Activated naive CD8-positive, alpha-beta T cell (primary cell): ENCODE measurements around the gene EPS8.

Experiments
- H3K27ac Mint-ChIP-seq: one replicate; pipeline ENCODE4 v1.8.0; 2021; ENCODE audit warnings: mixed read lengths
- H3K27me3 Mint-ChIP-seq: one replicate; pipeline ENCODE4 v1.8.0; 2021; ENCODE audit warnings: mixed read lengths
- H3K36me3 Mint-ChIP-seq: one replicate; pipeline ENCODE4 v1.8.0; 2021; ENCODE audit warnings: mixed read lengths
- H3K4me1 Mint-ChIP-seq: one replicate; pipeline ENCODE4 v1.8.0; 2021; ENCODE audit warnings: low read depth, mixed read lengths
- H3K4me3 Mint-ChIP-seq: one replicate; pipeline ENCODE4 v1.8.0; 2021; ENCODE audit warnings: mild to moderate bottlenecking, mixed read lengths
- H3K9me3 Mint-ChIP-seq: one replicate; pipeline ENCODE4 v1.8.0; 2021; ENCODE audit warnings: low read depth, mixed read lengths

Gene EPS8

DNA sequence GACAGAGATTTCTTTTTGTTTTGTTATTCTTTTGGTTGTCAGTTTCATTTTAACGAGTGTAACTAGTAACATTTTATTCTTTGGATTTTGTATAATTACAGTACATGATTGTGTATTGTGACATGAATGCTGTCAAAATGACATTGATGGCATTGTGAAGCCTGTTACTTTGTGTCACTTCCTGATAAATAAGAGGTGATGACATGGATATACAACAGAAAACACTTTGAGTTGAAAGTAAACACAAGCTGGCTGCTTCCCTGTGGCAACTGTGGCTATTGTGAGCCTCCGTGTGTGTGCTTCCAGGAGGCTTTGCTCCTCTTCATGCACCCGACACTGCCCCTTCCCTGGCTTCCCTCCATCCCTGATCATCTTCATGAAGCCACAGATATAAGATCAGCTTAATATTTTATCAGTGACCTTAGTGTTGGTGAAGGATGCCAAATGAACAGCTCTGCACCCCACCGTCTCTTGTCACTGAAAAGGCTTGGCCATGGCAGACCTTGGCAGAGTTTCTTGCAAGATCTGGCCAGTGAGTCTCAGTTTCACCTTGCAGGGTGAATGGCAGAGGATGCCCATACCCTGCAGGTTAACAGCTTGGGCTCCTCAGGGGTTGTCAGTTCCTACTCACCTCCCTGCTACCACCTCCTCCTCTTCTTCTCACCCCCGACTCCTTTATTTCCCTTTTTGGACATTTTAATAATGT is 191.9 kb downstream of the EPS8 start:
- H3K9me3 Mint-ChIP-seq = no peaks in the 10 kb centered on the region
- peaks cover 4% of the 10 kb centered on the region for H3K27me3 Mint-ChIP-seq
- H3K4me1 Mint-ChIP-seq = no peaks in the 10 kb centered on the region
- no peak overlapping the region for H3K27ac Mint-ChIP-seq
- no peak overlapping the region for H3K4me3 Mint-ChIP-seq
- peaks cover 4% of the 10 kb centered on the region for H3K36me3 Mint-ChIP-seq

DNA sequence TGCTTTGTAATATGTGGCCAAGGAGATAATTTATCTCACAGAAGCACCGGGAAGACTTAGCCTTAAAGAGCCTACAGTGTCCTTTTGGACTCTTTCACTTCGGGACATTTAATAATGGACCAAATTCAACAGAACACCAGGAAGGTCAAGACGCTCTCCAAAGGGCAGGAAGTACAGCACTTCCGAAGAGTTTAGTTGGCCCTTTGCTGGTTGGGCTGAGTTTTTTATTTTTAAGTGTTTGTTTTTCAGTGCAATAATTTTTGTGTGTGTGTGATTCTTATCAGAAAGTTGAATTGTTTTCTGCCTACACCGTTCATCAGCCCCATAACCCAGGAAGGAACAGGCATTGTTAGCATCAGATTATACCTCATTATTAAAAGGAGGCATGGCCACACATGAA is 193.0 kb downstream of the EPS8 start:
- peaks cover 4% of the 10 kb centered on the region for H3K36me3 Mint-ChIP-seq
- H3K4me1 Mint-ChIP-seq = no peaks in the 10 kb centered on the region
- H3K9me3 Mint-ChIP-seq = no peaks in the 10 kb centered on the region
- H3K27me3 Mint-ChIP-seq = peaks cover 3% of the 10 kb centered on the region
- no peak overlapping the region for H3K27ac Mint-ChIP-seq
- no peak overlapping the region for H3K4me3 Mint-ChIP-seq

GRCh38 chr12:15592934-15593333 is 196.3 kb downstream of the EPS8 start:
- Mint-ChIP-seq H3K27me3 (no peaks in the 10 kb centered on the region), H3K4me3 (no peak overlapping the region), H3K27ac (no peak overlapping the region), H3K4me1 (peaks cover 9% of the 10 kb centered on the region), H3K9me3 (no peaks in the 10 kb centered on the region), H3K36me3 (peaks cover 9% of the 10 kb centered on the region)

DNA sequence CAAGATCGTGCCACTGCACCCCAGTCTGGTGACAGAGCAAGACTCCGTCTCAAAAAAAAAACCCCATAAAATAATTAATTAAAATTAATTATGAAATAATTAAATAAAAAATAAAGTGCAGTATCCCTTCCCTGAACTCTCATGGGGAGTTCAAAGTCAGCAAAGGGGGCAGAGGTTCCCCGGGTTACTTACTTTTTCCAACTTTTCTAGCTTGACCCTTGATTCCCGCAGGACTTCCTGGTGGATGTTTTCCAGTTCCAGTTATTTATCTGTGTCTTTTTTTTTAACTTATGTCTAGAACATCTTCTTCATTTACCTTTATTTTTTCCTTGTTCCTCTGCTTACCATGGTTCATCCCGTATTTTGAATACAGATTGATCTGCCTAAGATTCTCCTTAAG is 197.4 kb downstream of the EPS8 start:
- peaks cover 9% of the 10 kb centered on the region for H3K4me1 Mint-ChIP-seq
- H3K27ac Mint-ChIP-seq = no peak overlapping the region
- H3K9me3 Mint-ChIP-seq = no peaks in the 10 kb centered on the region
- no peak overlapping the region for H3K4me3 Mint-ChIP-seq
- no peaks in the 10 kb centered on the region for H3K27me3 Mint-ChIP-seq
- peaks cover 9% of the 10 kb centered on the region for H3K36me3 Mint-ChIP-seq

GRCh38 chr12:15590180-15590826 is 198.9 kb downstream of the EPS8 start:
- Mint-ChIP-seq H3K27me3 (no peaks in the 10 kb centered on the region), H3K36me3 (peaks cover 6% of the 10 kb centered on the region), H3K4me3 (peak overlapping the region; percentile 84), H3K9me3 (no peaks in the 10 kb centered on the region), H3K27ac (peak overlapping the region; percentile 13), H3K4me1 (peaks cover 9% of the 10 kb centered on the region)

DNA sequence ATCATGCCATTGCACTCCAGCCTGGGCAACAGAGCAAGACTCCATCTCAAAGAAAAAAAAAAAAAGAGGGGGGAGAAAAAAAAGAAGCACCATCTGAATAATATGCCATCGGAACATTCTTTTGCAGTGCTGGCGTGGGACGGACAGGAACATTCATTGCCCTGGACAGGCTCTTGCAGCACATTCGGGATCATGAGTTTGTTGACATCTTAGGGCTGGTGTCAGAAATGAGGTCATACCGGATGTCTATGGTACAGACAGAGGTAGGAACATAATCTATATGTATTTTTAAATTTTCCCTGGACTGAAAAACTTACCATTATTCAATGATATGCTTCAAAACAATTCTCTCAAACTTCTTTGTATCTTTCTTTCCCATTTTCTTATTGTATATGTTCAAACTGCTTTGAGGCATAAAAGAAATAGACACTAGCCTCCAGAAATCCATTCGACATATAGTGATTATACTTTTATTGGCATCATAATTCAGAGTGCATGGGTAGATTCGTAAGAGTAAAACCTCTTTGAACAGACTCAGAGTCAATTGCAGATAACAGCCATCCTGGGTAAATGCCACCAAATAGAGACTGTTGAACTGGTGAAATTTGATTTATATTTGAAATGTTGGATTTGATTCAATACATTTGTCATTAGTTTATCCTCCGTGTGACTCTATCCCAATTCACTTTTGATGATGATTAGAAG is 199.7 kb downstream of the EPS8 start:
- Mint-ChIP-seq H3K9me3 (no peaks in the 10 kb centered on the region), H3K27ac (no peak overlapping the region), H3K4me3 (peak overlapping the region; percentile 84), H3K4me1 (peaks cover 9% of the 10 kb centered on the region), H3K36me3 (peaks cover 5% of the 10 kb centered on the region), H3K27me3 (no peaks in the 10 kb centered on the region)

DNA sequence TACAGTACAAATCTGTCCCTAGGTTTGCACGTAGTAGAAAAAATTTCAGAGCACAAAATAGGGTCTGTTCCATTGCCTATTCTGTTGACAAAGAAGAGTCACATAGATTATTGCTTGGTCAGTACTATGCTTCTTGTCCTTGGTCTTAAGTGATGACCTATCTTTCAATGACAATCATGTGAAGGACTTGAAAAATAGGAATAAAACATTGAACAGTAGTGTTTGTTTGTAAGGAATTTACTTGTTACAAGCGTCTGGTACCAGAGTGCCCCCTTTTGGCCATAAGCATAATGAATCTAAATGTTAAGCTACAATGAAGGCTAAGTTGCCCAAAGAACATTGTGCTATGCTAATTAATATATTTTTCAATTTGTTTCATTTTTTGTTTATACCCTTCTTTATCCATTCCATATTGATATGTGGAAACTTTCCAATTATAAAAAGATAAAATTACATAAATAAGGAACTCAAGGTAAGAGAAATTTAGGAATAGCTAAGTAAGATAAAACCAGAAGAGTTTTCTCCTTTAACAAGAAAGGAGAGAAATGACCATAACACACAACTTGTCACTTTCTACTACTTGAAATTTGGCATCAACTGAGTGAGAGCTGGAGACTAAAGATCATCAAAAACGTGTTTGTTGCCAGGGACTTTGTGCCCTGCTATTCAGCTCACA is 204.7 kb downstream of the EPS8 start:
- no peaks in the 10 kb centered on the region for H3K27me3 Mint-ChIP-seq
- peaks cover 13% of the 10 kb centered on the region for H3K4me1 Mint-ChIP-seq
- H3K9me3 Mint-ChIP-seq = no peaks in the 10 kb centered on the region
- H3K27ac Mint-ChIP-seq = no peak overlapping the region
- H3K4me3 Mint-ChIP-seq = no peak overlapping the region
- peaks cover 6% of the 10 kb centered on the region for H3K36me3 Mint-ChIP-seq

- H3K4me3 Mint-ChIP-seq = no peak overlapping the region
- H3K27me3 Mint-ChIP-seq = no peaks in the 10 kb centered on the region
- peaks cover 13% of the 10 kb centered on the region for H3K4me1 Mint-ChIP-seq
- peaks cover 8% of the 10 kb centered on the region for H3K36me3 Mint-ChIP-seq
- no peaks in the 10 kb centered on the region for H3K9me3 Mint-ChIP-seq
- H3K27ac Mint-ChIP-seq = no peak overlapping the region
These were observed 205.4 kb downstream of the EPS8 start for GRCh38 chr12:15583804-15584203.

DNA sequence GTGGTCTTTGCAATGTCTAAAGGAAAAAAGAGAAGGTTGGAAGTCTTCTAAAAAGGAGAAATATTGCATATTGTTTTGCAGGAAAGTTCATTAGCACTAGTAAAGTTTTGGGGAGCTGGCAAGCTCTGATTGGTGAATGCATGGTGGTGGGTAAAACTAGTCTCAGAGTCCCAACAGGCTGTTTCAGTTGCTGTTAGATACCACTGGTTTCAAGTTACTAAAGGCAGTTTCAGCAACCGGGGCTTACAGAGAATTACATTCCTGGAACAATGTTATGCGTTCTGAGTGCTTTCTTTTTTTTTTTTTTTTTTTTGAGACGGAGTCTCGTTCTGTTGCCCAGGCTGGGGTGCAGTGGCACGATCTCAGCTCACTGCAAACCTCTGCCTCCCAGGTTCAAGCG is 208.2 kb downstream of the EPS8 start:
- Mint-ChIP-seq H3K36me3 (peaks cover 9% of the 10 kb centered on the region), H3K9me3 (no peaks in the 10 kb centered on the region), H3K27ac (no peak overlapping the region), H3K4me1 (peaks cover 19% of the 10 kb centered on the region), H3K4me3 (no peak overlapping the region), H3K27me3 (no peaks in the 10 kb centered on the region)

DNA sequence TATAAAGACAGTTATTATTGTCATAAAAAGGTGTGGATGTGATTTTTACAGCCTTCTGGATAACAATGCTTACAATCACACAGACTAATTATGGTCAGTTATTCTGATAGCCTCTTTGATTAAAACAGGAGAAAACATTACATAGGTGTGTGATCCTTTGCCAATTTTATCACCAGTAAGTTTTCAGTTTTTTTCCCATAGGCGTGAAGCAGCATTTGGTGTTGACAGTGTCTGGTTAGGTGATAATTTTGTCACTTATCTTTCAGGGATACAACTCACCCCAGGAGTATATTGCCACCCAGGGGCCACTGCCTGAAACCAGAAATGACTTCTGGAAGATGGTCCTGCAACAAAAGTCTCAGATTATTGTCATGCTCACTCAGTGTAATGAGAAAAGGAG is 208.8 kb downstream of the EPS8 start:
- Mint-ChIP-seq H3K27me3 (no peaks in the 10 kb centered on the region), H3K4me3 (no peak overlapping the region), H3K9me3 (no peaks in the 10 kb centered on the region), H3K4me1 (peaks cover 25% of the 10 kb centered on the region), H3K36me3 (peaks cover 9% of the 10 kb centered on the region), H3K27ac (no peak overlapping the region)

- Mint-ChIP-seq H3K36me3 (peaks cover 20% of the 10 kb centered on the region), H3K27ac (peak overlapping the region; percentile 68), H3K27me3 (no peaks in the 10 kb centered on the region), H3K4me1 (peaks cover 44% of the 10 kb centered on the region), H3K4me3 (no peak overlapping the region), H3K9me3 (peaks cover 4% of the 10 kb centered on the region)
These were observed 213.3 kb downstream of the EPS8 start for GRCh38 chr12:15575671-15576541.

GRCh38 chr12:15574353-15574752 is 214.8 kb downstream of the EPS8 start:
- peaks cover 48% of the 10 kb centered on the region for H3K4me1 Mint-ChIP-seq

More at GRCh38 chr12:15574353-15574752, 214.8 kb downstream of the EPS8 start:
- Mint-ChIP-seq H3K27me3 (no peaks in the 10 kb centered on the region), H3K4me3 (no peak overlapping the region), H3K9me3 (peaks cover 4% of the 10 kb centered on the region), H3K36me3 (peaks cover 18% of the 10 kb centered on the region), H3K27ac (no peak overlapping the region)
